Neural crest cell (in vitro differentiated cells): ENCODE data around the gene WHRN. TPM values are rescaled to one million over a fixed set of nuclear protein-coding genes. Genes with fewer than 3 reads are reported as not detected.

Experiments used
- DNase-seq: peaks from one replicate; pipeline ENCODE4 v3.0.0; 2021; ENCODE audit warnings: low read depth, mixed read lengths, low spot score
- H3K27ac Mint-ChIP-seq: one replicate; pipeline ENCODE4 v1.8.0; 2021; ENCODE audit warnings: mild to moderate bottlenecking, mixed read lengths; ENCODE audit not compliant: unreplicated experiment
- H3K27me3 Mint-ChIP-seq: 2 replicates; pipeline ENCODE4 v1.8.0; 2021; ENCODE audit warnings: low read depth, mild to moderate bottlenecking, mixed read lengths
- H3K36me3 Mint-ChIP-seq: 2 replicates; pipeline ENCODE4 v1.8.0; 2021; ENCODE audit warnings: low read depth, mild to moderate bottlenecking, mixed read lengths
- H3K4me1 Mint-ChIP-seq: 2 replicates; pipeline ENCODE4 v1.8.0; 2021; ENCODE audit warnings: mixed read lengths
- H3K4me3 Mint-ChIP-seq: one replicate; pipeline ENCODE4 v1.8.0; 2021; ENCODE audit warnings: mild to moderate bottlenecking, mixed read lengths
- H3K9me3 Mint-ChIP-seq: 2 replicates; pipeline ENCODE4 v1.8.0; 2021; ENCODE audit warnings: mixed read lengths
- CTCF ChIP-seq: fragments of 200-600 bp; sonication (generic); conservative IDR thresholded peaks from 2 replicates; pipeline ENCODE4 v1.5.0; 2021; ENCODE audit warnings: antibody characterized with exemption, mild to moderate bottlenecking
- total RNA-seq: library from RNA; stranded (reverse); gene quantifications from 2 replicates; pipeline ENCODE4 v1.2.1, GENCODE V29; 2021

WHRN gene
- total RNA-seq, 1 donor from 2014 or later = 8.9 TPM

- Mint-ChIP-seq H3K27me3 (no peaks in the 10 kb centered on the region), H3K36me3 (no peaks in the 10 kb centered on the region), H3K4me3 (no peak overlapping the region), H3K9me3 (no peaks in the 10 kb centered on the region), H3K27ac (no peak overlapping the region), H3K4me1 (no peaks in the 10 kb centered on the region)
- DNase-seq = no peak
- TF ChIP-seq CTCF = no peak
Observed at GRCh38 chr9:114430457-114430856, 74.8 kb downstream of the WHRN start.

DNA sequence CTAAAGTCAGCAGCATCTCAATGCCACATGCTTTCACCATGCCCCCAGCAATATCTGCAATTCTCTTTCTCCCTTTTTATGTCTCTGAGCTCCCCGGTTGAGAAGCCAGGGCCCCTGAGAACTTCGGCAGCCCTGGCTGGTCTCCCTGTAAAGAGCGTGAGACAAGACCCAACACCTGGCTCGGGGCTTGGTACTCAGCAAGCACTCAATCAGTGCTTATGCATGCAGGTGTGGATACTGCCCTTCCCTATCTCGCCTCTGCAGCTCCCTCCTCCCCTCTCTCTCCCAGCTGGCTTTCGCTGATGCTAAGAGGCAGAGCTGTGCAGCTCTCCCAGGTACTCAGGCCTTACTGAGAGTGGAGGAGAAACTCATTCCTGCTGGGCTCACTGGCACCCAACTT lies 75.8 kb downstream of the WHRN start:
- no peak overlapping the region for H3K27ac Mint-ChIP-seq
- no peak overlapping the region for H3K4me3 Mint-ChIP-seq
- H3K27me3 Mint-ChIP-seq = no peaks in the 10 kb centered on the region
- TF ChIP-seq CTCF = no peak
- H3K36me3 Mint-ChIP-seq = no peaks in the 10 kb centered on the region
- DNase-seq = no peak
- no peaks in the 10 kb centered on the region for H3K4me1 Mint-ChIP-seq
- no peaks in the 10 kb centered on the region for H3K9me3 Mint-ChIP-seq

DNA sequence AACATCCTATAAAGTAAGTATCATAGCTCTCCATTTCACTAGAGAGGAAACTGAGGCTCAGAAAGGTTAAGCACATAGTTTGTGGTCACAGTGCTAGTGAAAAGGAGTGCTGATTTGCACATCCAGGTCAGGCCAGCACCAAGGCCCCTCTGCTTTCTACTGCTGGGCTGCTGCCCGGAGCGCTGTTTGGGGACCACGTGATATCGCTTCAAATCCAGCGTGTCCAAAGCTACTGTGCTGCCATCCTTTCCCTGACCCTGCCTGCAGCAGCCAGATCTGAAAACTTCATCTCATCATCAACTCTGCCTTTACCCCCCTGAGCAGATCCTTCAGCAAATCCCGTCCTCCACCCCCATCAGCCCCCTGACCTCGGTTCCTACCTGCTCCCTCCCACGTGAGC lies 76.8 kb downstream of the WHRN start:
- no peak for TF ChIP-seq CTCF
- Mint-ChIP-seq H3K4me1 (no peaks in the 10 kb centered on the region), H3K9me3 (no peaks in the 10 kb centered on the region), H3K27ac (no peak overlapping the region), H3K4me3 (no peak overlapping the region), H3K27me3 (no peaks in the 10 kb centered on the region), H3K36me3 (no peaks in the 10 kb centered on the region)
- DNase-seq = no peak

GRCh38 chr9:114427644-114428043 lies 77.6 kb downstream of the WHRN start:
- H3K27ac Mint-ChIP-seq = no peak overlapping the region
- no peaks in the 10 kb centered on the region for H3K36me3 Mint-ChIP-seq
- DNase-seq = no peak
- H3K27me3 Mint-ChIP-seq = no peaks in the 10 kb centered on the region
- no peak for TF ChIP-seq CTCF
- H3K4me3 Mint-ChIP-seq = no peak overlapping the region
- H3K4me1 Mint-ChIP-seq = no peaks in the 10 kb centered on the region
- H3K9me3 Mint-ChIP-seq = no peaks in the 10 kb centered on the region

DNA sequence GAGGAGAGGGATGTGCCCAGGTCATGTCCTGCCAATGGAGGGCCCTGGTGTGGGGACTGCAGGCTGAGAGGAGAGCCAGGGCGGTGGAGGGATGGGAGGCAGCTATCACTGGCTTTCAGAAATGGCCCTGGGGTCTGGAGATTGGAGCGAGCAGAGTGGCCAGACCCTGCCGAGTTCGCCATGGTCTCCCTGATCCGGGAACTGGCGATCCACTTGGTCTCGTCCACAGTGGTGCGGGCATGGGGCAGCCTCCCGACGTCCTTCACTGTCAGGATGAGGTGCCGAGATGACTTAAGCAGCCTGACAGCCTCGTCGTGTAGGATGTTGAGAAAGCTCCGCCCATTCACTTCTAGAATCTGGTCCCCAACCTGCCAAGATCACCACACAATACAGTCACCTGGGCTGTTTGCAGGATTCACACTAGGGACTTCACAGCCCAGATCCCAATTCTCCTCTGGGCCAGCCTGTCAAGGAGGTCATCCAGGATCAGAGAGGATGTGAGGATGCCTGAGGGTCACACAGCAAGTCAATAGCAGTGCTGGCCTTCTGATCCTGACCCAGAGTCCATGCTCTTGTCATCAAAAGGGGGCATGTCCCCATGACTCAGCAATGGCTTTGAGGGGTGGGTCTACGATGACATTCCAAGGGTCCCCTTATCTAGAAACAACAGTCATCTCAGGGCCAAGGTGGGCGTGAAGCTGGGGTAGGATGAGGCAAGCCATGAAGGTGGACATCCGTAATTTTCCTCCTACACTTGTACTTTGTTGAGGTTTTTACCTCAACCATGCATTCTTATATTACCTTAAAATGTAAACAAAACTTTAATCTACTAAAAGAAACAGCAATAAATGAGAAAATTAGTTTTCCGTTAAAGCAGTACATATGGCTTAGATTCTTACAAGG lies 79.0 kb downstream of the WHRN start:
- Mint-ChIP-seq H3K36me3 (no peaks in the 10 kb centered on the region), H3K9me3 (no peaks in the 10 kb centered on the region), H3K27me3 (no peaks in the 10 kb centered on the region), H3K4me1 (no peaks in the 10 kb centered on the region), H3K27ac (no peak overlapping the region), H3K4me3 (no peak overlapping the region)
- TF ChIP-seq CTCF = no peak
- no peak for DNase-seq
